HL-60/S4 treated with retinoic acid at 250 ng/mL for 4 days and 3 days (cell line): ENCODE data around the gene DBX1.

ENCODE experiments used
- in situ Hi-C: fragments of 300-500 bp; cut with MboI; formaldehyde crosslinking; loops from 2 replicates; pipeline ENCODE4 v1.7.0; 2022; ENCODE audit warnings: low sequenced_read_pairs

DBX1 gene

GRCh38 chr11:20126724-20127123 is 33.6 kb downstream of the DBX1 start:
- in situ Hi-C loops = no loop called here

GRCh38 chr11:20125927-20126326 is 34.3 kb downstream of the DBX1 start:
- in situ Hi-C loops = no loop called here

GRCh38 chr11:20122131-20122530 is 38.1 kb downstream of the DBX1 start:
- in situ Hi-C loops = no loop called here

GRCh38 chr11:20120134-20120925 is 39.9 kb downstream of the DBX1 start:
- in situ Hi-C loops = no loop called here

GRCh38 chr11:20119315-20119714 is 41.0 kb downstream of the DBX1 start:
- in situ Hi-C loops = no loop called here

GRCh38 chr11:20118209-20118608 is 42.1 kb downstream of the DBX1 start:
- in situ Hi-C loops = no loop called here

GRCh38 chr11:20117291-20117690 is 43.0 kb downstream of the DBX1 start:
- in situ Hi-C loops = no loop called here

GRCh38 chr11:20116825-20117224 is 43.5 kb downstream of the DBX1 start:
- in situ Hi-C loops = no loop called here

- in situ Hi-C loops = no loop called here
Observed at GRCh38 chr11:20114588-20114987, 45.7 kb downstream of the DBX1 start.

- in situ Hi-C loops = no loop called here
Observed at GRCh38 chr11:20113149-20113438, 47.2 kb downstream of the DBX1 start.

GRCh38 chr11:20112291-20113148 is 47.8 kb downstream of the DBX1 start:
- in situ Hi-C loops = no loop called here

GRCh38 chr11:20111871-20112270 is 48.4 kb downstream of the DBX1 start:
- in situ Hi-C loops = no loop called here

GRCh38 chr11:20110908-20111669 is 49.2 kb downstream of the DBX1 start:
- in situ Hi-C loops = no loop called here

GRCh38 chr11:20109731-20110445 is 50.4 kb downstream of the DBX1 start:
- in situ Hi-C loops = no loop called here
